ENCODE results near the gene MIOX.
A peak's percentile ranks its signal among the peaks of the same experiment; 100 is the strongest.

Gene MIOX

GRCh38 chr22:50503475-50504145, 17.0 kb downstream of the MIOX start:
- no peak for DNase-seq (ENCODE audit: low spot score)
- no peaks in the 10 kb centered on the region for H3K4me1 Mint-ChIP-seq (ENCODE audit: low read depth)
- H3K27me3 Mint-ChIP-seq (ENCODE audit: low read depth): no peaks in the 10 kb centered on the region
- peaks cover 8% of the 10 kb centered on the region for H3K36me3 Mint-ChIP-seq (ENCODE audit: low read depth)
- no peak overlapping the region for H3K4me3 Mint-ChIP-seq
- H3K27ac Mint-ChIP-seq: no peak overlapping the region
- no peaks in the 10 kb centered on the region for H3K9me3 Mint-ChIP-seq

GRCh38 chr22:50504369-50505211, 17.9 kb downstream of the MIOX start:
- Mint-ChIP-seq H3K4me3 (no peak overlapping the region), H3K9me3 (no peaks in the 10 kb centered on the region), H3K4me1 (ENCODE audit: low read depth) (peaks cover 9% of the 10 kb centered on the region), H3K36me3 (ENCODE audit: low read depth) (peaks cover 11% of the 10 kb centered on the region), H3K27me3 (ENCODE audit: low read depth) (no peaks in the 10 kb centered on the region), H3K27ac (no peak overlapping the region)
- DNase-seq (ENCODE audit: low spot score): no peak

- peaks cover 10% of the 10 kb centered on the region for H3K4me1 Mint-ChIP-seq (ENCODE audit: low read depth)
- H3K27ac Mint-ChIP-seq: no peak overlapping the region
- DNase-seq (ENCODE audit: low spot score): no peak
- H3K36me3 Mint-ChIP-seq (ENCODE audit: low read depth): peaks cover 12% of the 10 kb centered on the region
- no peaks in the 10 kb centered on the region for H3K27me3 Mint-ChIP-seq (ENCODE audit: low read depth)
- H3K4me3 Mint-ChIP-seq: peak overlapping the region; percentile 43
- no peaks in the 10 kb centered on the region for H3K9me3 Mint-ChIP-seq
These were observed 18.7 kb downstream of the MIOX start for GRCh38 chr22:50505276-50505775.

- peaks cover 12% of the 10 kb centered on the region for H3K36me3 Mint-ChIP-seq (ENCODE audit: low read depth)
- H3K27me3 Mint-ChIP-seq (ENCODE audit: low read depth): no peaks in the 10 kb centered on the region
- peak overlapping the region; percentile 99 for H3K4me3 Mint-ChIP-seq
- peak overlapping the region; percentile 36 for H3K27ac Mint-ChIP-seq
- H3K9me3 Mint-ChIP-seq: no peaks in the 10 kb centered on the region
- H3K4me1 Mint-ChIP-seq (ENCODE audit: low read depth): peaks cover 10% of the 10 kb centered on the region
- no peak for DNase-seq (ENCODE audit: low spot score)
These were observed 19.3 kb downstream of the MIOX start for GRCh38 chr22:50505776-50506610.

- Mint-ChIP-seq H3K4me3 (peak overlapping the region; percentile 99), H3K27ac (peak overlapping the region; percentile 94), H3K36me3 (ENCODE audit: low read depth) (peaks cover 12% of the 10 kb centered on the region)
These were observed 20.2 kb downstream of the MIOX start for GRCh38 chr22:50506611-50507420.

GRCh38 chr22:50507421-50507990, 20.8 kb downstream of the MIOX start, which contains the start of gene LMF2:
Gene LMF2, minus strand, starts transcription at chr22:50507702. Its CDS starts 27 bp downstream, at chr22:50507675.
- H3K36me3 Mint-ChIP-seq (ENCODE audit: low read depth): peaks cover 16% of the 10 kb centered on the region
- DNase-seq (ENCODE audit: low spot score): peak; percentile 89
- H3K9me3 Mint-ChIP-seq: no peaks in the 10 kb centered on the region
- H3K4me1 Mint-ChIP-seq (ENCODE audit: low read depth): peaks cover 10% of the 10 kb centered on the region
- peak within 1 kb of the TSS; percentile 96 for H3K27ac Mint-ChIP-seq
- H3K27me3 Mint-ChIP-seq (ENCODE audit: low read depth): no peaks in the 10 kb centered on the region
- H3K4me3 Mint-ChIP-seq: peak within 1 kb of the TSS; percentile 99

More at GRCh38 chr22:50506611-50507420, 20.2 kb downstream of the MIOX start:
- no peak for DNase-seq (ENCODE audit: low spot score)
- Mint-ChIP-seq H3K4me1 (ENCODE audit: low read depth) (peaks cover 10% of the 10 kb centered on the region), H3K9me3 (no peaks in the 10 kb centered on the region), H3K27me3 (ENCODE audit: low read depth) (no peaks in the 10 kb centered on the region)

GRCh38 chr22:50507991-50508884, 21.6 kb downstream of the MIOX start, which contains the start of gene NCAPH2:
Gene NCAPH2, plus strand, starts transcription at chr22:50508224. Its CDS starts 114 bp downstream, at chr22:50508338.
- H3K27me3 Mint-ChIP-seq (ENCODE audit: low read depth): no peaks in the 10 kb centered on the region
- H3K4me1 Mint-ChIP-seq (ENCODE audit: low read depth): peaks cover 14% of the 10 kb centered on the region
- H3K9me3 Mint-ChIP-seq: no peaks in the 10 kb centered on the region
- peak; percentile 98 for DNase-seq (ENCODE audit: low spot score)
- peaks cover 19% of the 10 kb centered on the region for H3K36me3 Mint-ChIP-seq (ENCODE audit: low read depth)
- H3K27ac Mint-ChIP-seq: peak within 1 kb of the TSS; percentile 96
- H3K4me3 Mint-ChIP-seq: peak within 1 kb of the TSS; percentile 99

- no peaks in the 10 kb centered on the region for H3K9me3 Mint-ChIP-seq
- peak overlapping the region; percentile 95 for H3K27ac Mint-ChIP-seq
- peak overlapping the region; percentile 93 for H3K4me3 Mint-ChIP-seq
- DNase-seq (ENCODE audit: low spot score): no peak
- H3K27me3 Mint-ChIP-seq (ENCODE audit: low read depth): no peaks in the 10 kb centered on the region
- H3K4me1 Mint-ChIP-seq (ENCODE audit: low read depth): peaks cover 15% of the 10 kb centered on the region
- H3K36me3 Mint-ChIP-seq (ENCODE audit: low read depth): peaks cover 19% of the 10 kb centered on the region
These were observed 22.2 kb downstream of the MIOX start for GRCh38 chr22:50508897-50509296.

GRCh38 chr22:50513175-50513574, 26.5 kb downstream of the MIOX start:
- H3K36me3 Mint-ChIP-seq (ENCODE audit: low read depth): peaks cover 26% of the 10 kb centered on the region
- no peaks in the 10 kb centered on the region for H3K9me3 Mint-ChIP-seq
- H3K27me3 Mint-ChIP-seq (ENCODE audit: low read depth): no peaks in the 10 kb centered on the region
- peaks cover 17% of the 10 kb centered on the region for H3K4me1 Mint-ChIP-seq (ENCODE audit: low read depth)
- H3K4me3 Mint-ChIP-seq: no peak overlapping the region
- DNase-seq (ENCODE audit: low spot score): no peak
- no peak overlapping the region for H3K27ac Mint-ChIP-seq

- no peak for DNase-seq (ENCODE audit: low spot score)
- Mint-ChIP-seq H3K9me3 (no peaks in the 10 kb centered on the region), H3K36me3 (ENCODE audit: low read depth) (peaks cover 32% of the 10 kb centered on the region), H3K27me3 (ENCODE audit: low read depth) (no peaks in the 10 kb centered on the region), H3K27ac (no peak overlapping the region), H3K4me3 (no peak overlapping the region), H3K4me1 (ENCODE audit: low read depth) (peaks cover 6% of the 10 kb centered on the region)
These were observed 29.4 kb downstream of the MIOX start for GRCh38 chr22:50516068-50516467.

- DNase-seq (ENCODE audit: low spot score): no peak
- no peak overlapping the region for H3K27ac Mint-ChIP-seq
- no peaks in the 10 kb centered on the region for H3K27me3 Mint-ChIP-seq (ENCODE audit: low read depth)
- H3K4me1 Mint-ChIP-seq (ENCODE audit: low read depth): peaks cover 6% of the 10 kb centered on the region
- no peak overlapping the region for H3K4me3 Mint-ChIP-seq
- no peaks in the 10 kb centered on the region for H3K9me3 Mint-ChIP-seq
- peaks cover 32% of the 10 kb centered on the region for H3K36me3 Mint-ChIP-seq (ENCODE audit: low read depth)
These were observed 30.2 kb downstream of the MIOX start for GRCh38 chr22:50516891-50517290.

Data from T-helper 2 cell treated with Interferon-gamma antibody and Interleukin-4, amounts not matched to agents 5 μg/mL and 100 μg/mL, for 36 hours (primary cell).